Subcutaneous adipose tissue (tissue), 4 donors: ENCODE measurements around the gene ADAM12. TPM values are rescaled to one million over a fixed set of nuclear protein-coding genes. Genes with fewer than 3 reads are reported as not detected.

Experiments
- total RNA-seq, 4 donors: library from RNA; depleted of rRNA; stranded (reverse); fragments of >200 nt; gene quantifications; one replicate each; pipeline ENCODE4 v1.1.0, GENCODE V29; 2016
- TF ChIP-seq, protein P1 (sequence below): fragments of 450-650 bp; IDR thresholded peaks from one replicate; pipeline ENCODE4 v1.5.1; 2016; ENCODE audit warnings: low read depth, mild to moderate bottlenecking, control low read depth, antibody characterized with exemption, moderate library complexity

The ADAM12 gene
- total RNA-seq, 4 donors from 2014 or later, result 11.5 to 20.4 (median 14.5) TPM

DNA sequence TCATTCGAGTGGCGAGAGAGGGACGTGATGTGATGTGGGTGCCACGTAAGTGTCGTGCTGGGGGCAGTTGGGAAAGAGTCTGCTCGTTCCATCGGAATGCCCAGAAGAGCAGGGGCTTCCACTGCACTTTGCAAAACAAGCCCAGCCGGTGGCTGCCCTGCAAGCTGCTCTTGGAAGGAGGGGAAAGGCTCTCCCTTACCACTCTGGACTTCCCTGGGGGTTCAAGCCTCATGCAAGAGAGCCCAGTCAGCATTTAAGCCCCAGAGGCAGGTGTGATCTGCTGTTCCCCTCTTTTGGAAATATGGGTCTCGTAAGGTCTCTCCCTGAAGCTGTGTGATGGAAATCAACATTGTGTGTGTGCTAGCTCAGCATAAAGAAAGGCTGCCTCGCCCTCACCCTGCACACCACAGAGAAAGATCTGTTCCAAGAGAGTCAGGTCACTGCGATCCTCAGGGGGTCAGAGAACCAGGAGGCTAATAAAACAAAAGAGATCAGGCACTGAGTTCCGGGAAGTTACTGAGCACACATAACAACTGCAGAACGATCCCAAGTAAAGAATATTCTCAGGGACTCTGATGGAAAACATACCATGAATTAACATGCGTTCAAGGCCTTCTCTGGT is 212.5 kb downstream of the ADAM12 start:
- TF ChIP-seq, protein P1, sequence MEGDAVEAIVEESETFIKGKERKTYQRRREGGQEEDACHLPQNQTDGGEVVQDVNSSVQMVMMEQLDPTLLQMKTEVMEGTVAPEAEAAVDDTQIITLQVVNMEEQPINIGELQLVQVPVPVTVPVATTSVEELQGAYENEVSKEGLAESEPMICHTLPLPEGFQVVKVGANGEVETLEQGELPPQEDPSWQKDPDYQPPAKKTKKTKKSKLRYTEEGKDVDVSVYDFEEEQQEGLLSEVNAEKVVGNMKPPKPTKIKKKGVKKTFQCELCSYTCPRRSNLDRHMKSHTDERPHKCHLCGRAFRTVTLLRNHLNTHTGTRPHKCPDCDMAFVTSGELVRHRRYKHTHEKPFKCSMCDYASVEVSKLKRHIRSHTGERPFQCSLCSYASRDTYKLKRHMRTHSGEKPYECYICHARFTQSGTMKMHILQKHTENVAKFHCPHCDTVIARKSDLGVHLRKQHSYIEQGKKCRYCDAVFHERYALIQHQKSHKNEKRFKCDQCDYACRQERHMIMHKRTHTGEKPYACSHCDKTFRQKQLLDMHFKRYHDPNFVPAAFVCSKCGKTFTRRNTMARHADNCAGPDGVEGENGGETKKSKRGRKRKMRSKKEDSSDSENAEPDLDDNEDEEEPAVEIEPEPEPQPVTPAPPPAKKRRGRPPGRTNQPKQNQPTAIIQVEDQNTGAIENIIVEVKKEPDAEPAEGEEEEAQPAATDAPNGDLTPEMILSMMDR, result no peak

DNA sequence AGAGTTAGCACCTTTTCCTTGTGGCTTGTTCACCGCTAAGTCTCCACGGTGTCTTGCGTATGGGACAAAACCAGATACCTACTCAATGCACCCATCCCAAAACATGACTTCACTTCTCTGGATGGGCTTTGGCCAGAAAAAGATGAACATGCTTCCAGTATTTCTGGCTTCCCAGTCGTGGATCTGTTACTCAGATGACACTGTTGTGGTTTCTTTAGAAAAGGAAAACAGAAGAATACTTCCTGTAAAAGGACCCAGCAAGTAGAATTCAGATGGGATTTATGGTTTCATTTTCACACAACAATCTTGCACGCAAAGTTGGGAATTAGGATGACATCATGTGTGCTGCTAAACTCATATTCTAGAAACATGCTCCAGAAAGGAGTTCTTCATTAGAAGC is 216.7 kb downstream of the ADAM12 start:
- TF ChIP-seq, protein P1, result no peak

DNA sequence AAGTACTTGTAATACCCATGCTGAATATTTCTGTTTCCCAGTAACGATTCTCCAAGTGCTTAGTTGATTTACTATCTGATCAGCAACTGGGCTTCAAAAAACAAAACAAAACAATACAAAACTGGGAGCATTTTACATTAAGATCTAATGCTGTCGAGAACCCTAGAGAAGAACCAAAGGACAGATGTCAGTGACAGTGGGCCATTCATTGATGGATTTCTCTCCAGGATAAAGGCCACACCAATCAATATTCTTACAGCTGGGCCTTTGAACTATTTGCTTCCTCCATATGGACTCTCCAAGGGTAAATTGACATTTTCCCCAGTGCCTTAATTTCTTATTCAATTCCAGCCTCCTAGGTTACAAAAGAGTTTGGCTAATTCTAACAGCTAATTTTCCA is 217.5 kb downstream of the ADAM12 start:
- TF ChIP-seq, protein P1, result no peak

DNA sequence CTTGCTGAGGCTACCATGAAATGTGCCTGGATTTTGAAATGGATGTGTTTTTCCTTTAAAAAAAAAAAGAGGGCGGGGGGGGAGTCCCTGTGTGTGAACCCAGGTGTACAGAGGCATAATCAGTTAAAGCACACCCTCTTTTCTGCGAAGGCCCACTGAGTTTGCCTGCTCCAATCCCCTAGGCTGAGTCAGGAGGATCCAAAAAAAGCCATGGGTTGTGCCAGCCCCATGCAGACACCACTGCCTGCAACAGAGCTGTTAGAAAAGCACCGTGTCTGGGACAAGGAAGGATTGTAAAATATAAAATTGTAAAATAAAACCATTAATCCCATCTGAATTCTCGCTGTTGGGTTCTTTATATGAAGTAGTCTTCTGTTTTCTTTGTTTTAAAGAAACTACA is 217.9 kb downstream of the ADAM12 start:
- TF ChIP-seq, protein P1, result no peak

DNA sequence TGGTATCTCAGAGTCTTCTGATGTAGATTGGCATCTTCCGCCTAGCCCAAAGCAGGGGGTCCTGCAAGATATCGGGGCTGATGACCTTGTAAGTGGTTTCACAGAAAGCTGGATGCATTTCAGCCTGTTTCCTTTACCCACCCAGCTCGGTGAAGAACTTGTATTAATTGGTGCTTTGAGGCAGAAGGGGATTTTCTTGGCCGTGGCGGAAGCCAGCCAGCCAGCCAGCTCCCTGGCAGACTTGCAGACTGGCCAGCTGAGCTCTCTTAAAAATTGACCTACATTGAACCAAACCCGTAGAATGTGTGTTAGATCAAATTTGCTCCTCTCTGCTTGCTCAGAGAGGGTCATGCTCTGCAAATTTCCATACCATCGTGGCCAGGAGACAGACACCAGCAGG is 218.4 kb downstream of the ADAM12 start:
- TF ChIP-seq, protein P1, result no peak

DNA sequence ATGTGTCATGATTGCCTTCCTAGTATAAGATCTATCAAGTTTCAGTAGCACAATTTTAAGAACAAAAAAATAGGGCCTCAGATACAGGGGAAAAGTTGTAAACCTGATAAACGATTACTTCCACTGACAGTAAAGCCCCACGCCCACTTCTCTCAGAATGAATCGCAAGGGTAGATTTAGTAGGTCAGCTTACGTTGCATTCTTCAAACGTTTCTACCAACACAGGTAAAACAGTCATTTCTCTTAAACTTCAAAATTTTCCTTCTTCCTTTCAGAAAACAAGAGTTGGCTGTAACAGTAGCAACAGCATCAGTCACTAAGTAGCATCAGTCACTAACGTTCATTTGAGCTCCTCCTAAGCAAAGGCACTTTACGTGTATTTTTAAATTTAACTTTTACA is 221.5 kb downstream of the ADAM12 start:
- TF ChIP-seq, protein P1, result no peak

DNA sequence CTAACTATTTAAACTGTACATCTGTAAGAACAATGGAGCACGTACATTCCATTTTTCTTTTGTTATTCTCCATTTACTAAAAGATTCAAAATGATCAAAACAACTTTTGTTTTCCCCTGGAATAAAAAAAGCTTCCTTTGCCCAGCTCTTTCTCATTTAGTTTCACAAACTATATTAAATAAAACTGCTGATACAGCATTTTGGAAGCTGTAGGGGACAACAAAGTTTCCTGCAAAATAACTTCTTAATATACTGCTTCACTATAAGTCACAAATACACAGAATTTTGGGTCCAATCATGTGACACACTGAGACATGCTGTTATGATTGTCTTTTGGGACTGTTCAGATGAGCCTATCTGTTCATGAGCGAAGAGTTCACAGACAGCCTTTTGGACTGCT is 222.4 kb downstream of the ADAM12 start:
- TF ChIP-seq, protein P1, result no peak
